Breast epithelium (tissue), 4 donors: Measurements from ENCODE around the gene RTN4. TPM values are rescaled to one million over a fixed set of nuclear protein-coding genes. Genes with fewer than 3 reads are reported as not detected.

Experiments
- DNase-seq, 2 donors: peaks; one replicate each; pipeline ENCODE4 v3.0.0-alpha.2; 2019; ENCODE audit warnings: low spot score in 2 of 2
- H3K27ac ChIP-seq, 2 donors: fragments of 200-600 bp; sonication (generic) in 1 of 2; one replicate each; pipeline ENCODE4 v1.5.1; 2016 to 2019; ENCODE audit warnings: mild to moderate bottlenecking in 1 of 2
- H3K27me3 ChIP-seq, 2 donors: fragments of 200-600 bp; sonication (generic) in 1 of 2; one replicate each; pipeline versions ENCODE4 v1.5.1 to v1.6.0; 2017 to 2019; ENCODE audit warnings: control low read depth in 1 of 2, mild to moderate bottlenecking in 1 of 2
- H3K36me3 ChIP-seq: fragments of 200-600 bp; one replicate; pipeline ENCODE4 v1.5.1; 2019
- H3K4me1 ChIP-seq, 2 donors: fragments of 200-600 bp; sonication (generic); one replicate each; pipeline ENCODE4 v1.5.1; 2016 to 2019; ENCODE audit warnings: control low read depth in 1 of 2
- H3K4me3 ChIP-seq, 3 donors: fragments of 200-600 bp; sonication (generic); 1 replicate in 2 of 3; 2 replicates in 1 of 3; pipeline ENCODE4 v1.5.1; 2016 to 2019; ENCODE audit warnings: mild to moderate bottlenecking in 3 of 3, moderate library complexity in 2 of 3
- H3K9me3 ChIP-seq, 2 donors: fragments of 200-600 bp; sonication (generic) in 1 of 2; one replicate each; pipeline ENCODE4 v1.5.1; 2016 to 2019; ENCODE audit warnings: control low read depth in 1 of 2
- POLR2A ChIP-seq: fragments of 450-650 bp; IDR thresholded peaks from one replicate; pipeline ENCODE4 v1.6.1; 2016; ENCODE audit warnings: antibody characterized with exemption, mild to moderate bottlenecking, moderate library complexity
- POLR2AphosphoS5 ChIP-seq, 3 donors: sonication (generic); formaldehyde crosslinking; IDR thresholded peaks; one replicate each; pipeline ENCODE4 v1.6.1; 2017; ENCODE audit warnings: antibody characterized with exemption in 3 of 3
- intact Hi-C: fragments of 100-400 bp; cut with DNase I; formaldehyde crosslinking; loops from one replicate; pipeline ENCODE4 v1.15.1; 2023; ENCODE audit warnings: low total_unique reads
- total RNA-seq, 3 donors: library from RNA; depleted of rRNA; stranded (reverse); fragments of >200 nt; gene quantifications; one replicate each; pipeline ENCODE4 v1.1.0, GENCODE V29; 2016
- TF ChIP-seq, protein P1 (sequence below), 3 donors: fragments of 450-650 bp; IDR thresholded peaks; one replicate each; pipeline ENCODE4 v1.5.1; 2016 to 2017; ENCODE audit warnings: antibody characterized with exemption in 3 of 3, mild to moderate bottlenecking in 3 of 3, moderate library complexity in 3 of 3

RTN4 gene
- total RNA-seq, 3 donors from 2014 or later, result 188 to 419 (median 201) TPM

DNA sequence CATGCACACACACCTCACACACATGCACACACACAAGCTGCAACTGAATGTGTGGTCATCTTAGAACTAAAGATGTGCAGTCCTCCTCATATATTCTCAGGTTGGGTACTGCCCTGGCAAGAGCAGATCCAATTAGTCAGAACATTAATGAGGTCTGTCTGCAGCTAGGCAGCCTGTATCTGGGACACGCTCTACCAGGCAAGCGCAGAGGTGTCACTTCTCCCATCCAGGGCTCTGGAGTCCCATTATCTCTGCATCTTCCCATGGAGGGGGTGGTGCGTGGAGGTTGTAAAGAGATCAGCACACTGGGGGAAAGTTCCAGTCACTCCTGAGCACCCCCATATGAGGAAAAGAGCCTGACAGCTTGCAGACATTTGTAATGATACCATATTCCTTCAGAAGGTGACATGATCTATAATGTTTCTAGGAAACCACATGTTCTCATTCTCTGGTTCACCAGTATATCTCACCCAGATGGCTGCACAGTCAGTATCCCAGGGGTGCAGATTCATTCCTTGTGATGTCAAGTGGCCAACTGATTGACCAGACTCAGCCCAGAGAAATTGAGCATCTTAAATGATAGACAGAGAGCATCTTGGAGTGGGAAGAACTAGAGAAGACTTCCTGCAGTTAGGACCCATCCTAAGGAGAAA, 95.4 kb downstream of the RTN4 start:
- no peak overlapping the region for H3K27ac ChIP-seq

GRCh38 chr2:54954158-54954557, 96.1 kb downstream of the RTN4 start:
- Histone ChIP-seq H3K4me3 (no peak overlapping the region), H3K4me1 (no peaks in the 10 kb centered on the region), H3K27me3 (no peaks in the 10 kb centered on the region), H3K36me3 (no peaks in the 10 kb centered on the region), H3K9me3 (no peaks in the 10 kb centered on the region), H3K27ac (no peak overlapping the region)
- intact Hi-C loops, result no loop called here
- no peak for DNase-seq
- no peak for TF ChIP-seq POLR2A
- TF ChIP-seq, protein P1, sequence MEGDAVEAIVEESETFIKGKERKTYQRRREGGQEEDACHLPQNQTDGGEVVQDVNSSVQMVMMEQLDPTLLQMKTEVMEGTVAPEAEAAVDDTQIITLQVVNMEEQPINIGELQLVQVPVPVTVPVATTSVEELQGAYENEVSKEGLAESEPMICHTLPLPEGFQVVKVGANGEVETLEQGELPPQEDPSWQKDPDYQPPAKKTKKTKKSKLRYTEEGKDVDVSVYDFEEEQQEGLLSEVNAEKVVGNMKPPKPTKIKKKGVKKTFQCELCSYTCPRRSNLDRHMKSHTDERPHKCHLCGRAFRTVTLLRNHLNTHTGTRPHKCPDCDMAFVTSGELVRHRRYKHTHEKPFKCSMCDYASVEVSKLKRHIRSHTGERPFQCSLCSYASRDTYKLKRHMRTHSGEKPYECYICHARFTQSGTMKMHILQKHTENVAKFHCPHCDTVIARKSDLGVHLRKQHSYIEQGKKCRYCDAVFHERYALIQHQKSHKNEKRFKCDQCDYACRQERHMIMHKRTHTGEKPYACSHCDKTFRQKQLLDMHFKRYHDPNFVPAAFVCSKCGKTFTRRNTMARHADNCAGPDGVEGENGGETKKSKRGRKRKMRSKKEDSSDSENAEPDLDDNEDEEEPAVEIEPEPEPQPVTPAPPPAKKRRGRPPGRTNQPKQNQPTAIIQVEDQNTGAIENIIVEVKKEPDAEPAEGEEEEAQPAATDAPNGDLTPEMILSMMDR (IDR thresholded peaks at IDR 0.05), result no peak
- no peak for TF ChIP-seq POLR2AphosphoS5 (IDR thresholded peaks at IDR 0.05)

More for the DNA sequence above, 95.4 kb downstream of the RTN4 start:
- intact Hi-C loops, result no loop called here
- Histone ChIP-seq H3K4me1 (no peaks in the 10 kb centered on the region), H3K9me3 (no peaks in the 10 kb centered on the region), H3K27me3 (no peaks in the 10 kb centered on the region), H3K4me3 (no peak overlapping the region), H3K36me3 (no peaks in the 10 kb centered on the region)
- TF ChIP-seq, protein P1 (IDR thresholded peaks at IDR 0.05), result no peak
- TF ChIP-seq POLR2AphosphoS5 (IDR thresholded peaks at IDR 0.05), result no peak
- no peak for TF ChIP-seq POLR2A
- DNase-seq, result no peak

DNA sequence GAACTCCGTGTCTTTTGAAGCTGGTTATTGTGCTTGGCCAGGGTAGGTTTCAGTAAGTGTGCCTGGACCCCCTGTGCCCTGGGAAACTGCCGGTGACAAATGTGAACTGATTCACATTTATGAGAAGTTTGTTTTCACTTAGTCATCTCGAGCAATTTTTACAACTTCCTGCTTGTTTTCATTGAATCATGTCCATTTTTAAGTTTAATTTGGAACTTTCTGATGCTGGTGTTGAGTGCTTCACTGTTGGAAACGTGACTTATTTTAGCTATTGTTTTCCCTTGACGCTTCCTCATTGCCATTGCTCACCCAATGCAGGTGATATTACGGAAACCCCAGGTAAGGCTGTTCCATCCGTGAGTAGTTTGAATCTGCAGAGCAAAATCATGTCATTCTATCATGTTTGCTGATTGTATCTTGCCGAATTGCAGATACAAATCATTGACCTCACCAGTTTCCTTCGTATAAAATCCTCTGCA, 97.2 kb downstream of the RTN4 start:
- intact Hi-C loops, result no loop called here
- no peak for DNase-seq
- Histone ChIP-seq H3K27me3 (no peaks in the 10 kb centered on the region), H3K27ac (no peak overlapping the region), H3K36me3 (no peaks in the 10 kb centered on the region), H3K9me3 (no peaks in the 10 kb centered on the region), H3K4me1 (peaks cover 0 to 6% of the 10 kb centered on the region in 2 donors), H3K4me3 (no peak overlapping the region)
- TF ChIP-seq POLR2AphosphoS5 (IDR thresholded peaks at IDR 0.05) (no peak), POLR2A (no peak)
- TF ChIP-seq, protein P1 (IDR thresholded peaks at IDR 0.05), result no peak

DNA sequence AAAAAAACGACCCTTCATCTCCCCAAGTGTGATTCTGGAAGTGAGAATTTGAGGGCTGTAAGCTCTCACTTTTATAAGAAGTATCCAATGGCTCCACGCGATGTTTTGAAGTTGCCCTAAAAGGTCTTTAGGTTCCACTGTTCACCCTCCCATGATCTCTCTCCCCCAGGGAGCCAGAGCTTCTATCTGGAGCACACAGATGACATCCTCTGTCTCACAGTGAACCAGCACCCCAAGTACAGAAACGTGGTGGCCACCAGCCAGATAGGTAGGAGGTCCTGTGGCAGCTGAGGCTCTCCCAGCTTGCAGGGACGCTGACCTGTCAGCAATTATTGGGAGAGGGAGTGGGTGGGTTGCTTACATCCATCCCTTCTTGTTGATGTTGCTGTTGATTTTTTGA, 97.8 kb downstream of the RTN4 start:
- no peak for DNase-seq

GRCh38 chr2:54950811-54951210, 99.4 kb downstream of the RTN4 start:
- H3K4me3 ChIP-seq, result no peak overlapping the region
- H3K36me3 ChIP-seq, result no peaks in the 10 kb centered on the region
- TF ChIP-seq, protein P1 (IDR thresholded peaks at IDR 0.05), result no peak
- TF ChIP-seq POLR2A, result no peak
- no peak for TF ChIP-seq POLR2AphosphoS5 (IDR thresholded peaks at IDR 0.05)
- H3K27me3 ChIP-seq, result no peaks in the 10 kb centered on the region
- H3K9me3 ChIP-seq, result no peaks in the 10 kb centered on the region
- DNase-seq, result no peak
- H3K4me1 ChIP-seq, result peaks cover 6 to 8% of the 10 kb centered on the region in 2 donors
- H3K27ac ChIP-seq, result no peak overlapping the region
- intact Hi-C loops, result no loop called here

More for the DNA sequence above, 97.8 kb downstream of the RTN4 start:
- H3K4me3 ChIP-seq, result no peak overlapping the region
- peaks cover 0 to 6% of the 10 kb centered on the region in 2 donors for H3K4me1 ChIP-seq
- no peaks in the 10 kb centered on the region for H3K27me3 ChIP-seq
- no peaks in the 10 kb centered on the region for H3K9me3 ChIP-seq
- no peak overlapping the region for H3K27ac ChIP-seq
- TF ChIP-seq, protein P1 (IDR thresholded peaks at IDR 0.05), result no peak
- TF ChIP-seq POLR2AphosphoS5 (IDR thresholded peaks at IDR 0.05) (no peak), POLR2A (no peak)
- no peaks in the 10 kb centered on the region for H3K36me3 ChIP-seq
- intact Hi-C loops, result no loop called here
